GM12801 (cell line): ENCODE measurements around the gene EGLN3.

Experiments
- CTCF ChIP-seq: IDR thresholded peaks from one replicate; pipeline ENCODE4 v1.5.1; 2011; ENCODE audit warnings: control low read depth; ENCODE audit not compliant: insufficient read length; ENCODE audit errors: extremely low read depth

EGLN3 gene

GRCh38 chr14:33958605-33959226 is 7.8 kb upstream of the EGLN3 start:
- no peak for TF ChIP-seq CTCF

GRCh38 chr14:33957993-33958392 is 7.1 kb upstream of the EGLN3 start:
- no peak for TF ChIP-seq CTCF

GRCh38 chr14:33957299-33957698 is 6.4 kb upstream of the EGLN3 start:
- no peak for TF ChIP-seq CTCF

- no peak for TF ChIP-seq CTCF
Measured at GRCh38 chr14:33956640-33957039, 5.8 kb upstream of the EGLN3 start.

GRCh38 chr14:33954016-33954598 is 3.2 kb upstream of the EGLN3 start:
- no peak for TF ChIP-seq CTCF

- no peak for TF ChIP-seq CTCF
Measured at GRCh38 chr14:33952541-33952940, 1.7 kb upstream of the EGLN3 start.

- no peak for TF ChIP-seq CTCF
Measured at GRCh38 chr14:33951183-33951840, 438 bp upstream of the EGLN3 start.
